Common myeloid progenitor, CD34-positive (primary cell): ENCODE results near the gene FCN1.
"Not testable (repeated sequence)": the region's sequence is repeated elsewhere in the genome, so short reads cannot be mapped to it uniquely, and the experiment has no call there.

Source experiments
- CTCF ChIA-PET: fragments of 350-600 bp; sonication (Branson Sonifier 250); formaldehyde crosslinking; loops from one replicate; lab custom pipeline; 2021; ENCODE audit warnings: antibody characterized with exemption; lab: Charles Lee
- POLR2A ChIA-PET: fragments of 350-600 bp; sonication (Branson Sonifier 250); formaldehyde crosslinking; loops from one replicate; lab custom pipeline; 2021; ENCODE audit warnings: antibody characterized with exemption; lab: Charles Lee
- DNase-seq, 3 donors: peaks; one replicate each; pipeline versions ENCODE4 v3.0.0 to v3.0.0-alpha.2; 2013
- H3K27ac ChIP-seq, 2 experiments: 1 replicate in 1 of 2; 2 replicates in 1 of 2; pipeline ENCODE4 v1.7.0; 2013; ENCODE audit warnings: inconsistent platforms in 2 of 2, low read length in 2 of 2, mild to moderate bottlenecking in 2 of 2, low read depth in 1 of 2, moderate library complexity in 1 of 2; ENCODE audit not compliant: severe bottlenecking in 2 of 2, insufficient read depth in 1 of 2, poor library complexity in 1 of 2
- H3K27me3 ChIP-seq, 5 experiments: replicated peaks in 2 of 5; 1 replicate in 3 of 5; 2 replicates in 2 of 5; pipeline versions ENCODE4 v1.6.1 to v1.7.0; 2013; ENCODE audit warnings: low read length in 4 of 5, mild to moderate bottlenecking in 2 of 5, moderate library complexity in 2 of 5, inconsistent platforms in 1 of 5; ENCODE audit not compliant: insufficient read depth in 5 of 5, control insufficient read depth in 4 of 5
- H3K36me3 ChIP-seq, 4 experiments: 1 replicate in 2 of 4; 2 replicates in 2 of 4; pipeline versions ENCODE4 v1.6.1 to v1.7.0; 2013; ENCODE audit warnings: low read length in 3 of 4, control low read depth in 1 of 4, mild to moderate bottlenecking in 1 of 4; ENCODE audit not compliant: control insufficient read depth in 4 of 4, insufficient read depth in 4 of 4
- H3K4me1 ChIP-seq, 4 experiments: 1 replicate in 3 of 4; 2 replicates in 1 of 4; pipeline versions ENCODE4 v1.6.1 to v1.7.1; 2013; ENCODE audit warnings: low read length in 3 of 4, mild to moderate bottlenecking in 3 of 4, control low read depth in 1 of 4, inconsistent platforms in 1 of 4, moderate library complexity in 1 of 4; ENCODE audit not compliant: control insufficient read depth in 4 of 4, insufficient read depth in 4 of 4; ENCODE audit errors: control extremely low read depth in 1 of 4
- H3K4me3 ChIP-seq, 7 experiments: 1 replicate in 4 of 7; 2 replicates in 3 of 7; pipeline versions ENCODE4 v1.5.1 to v1.7.0; 2013; ENCODE audit warnings: mild to moderate bottlenecking in 7 of 7, low read length in 6 of 7, moderate library complexity in 6 of 7, inconsistent platforms in 2 of 7, low read depth in 2 of 7, control low read depth in 1 of 7; ENCODE audit not compliant: insufficient read depth in 4 of 7, control insufficient read depth in 1 of 7; ENCODE audit errors: extremely low read depth in 1 of 7
- H3K9me3 ChIP-seq, 5 experiments: 1 replicate in 4 of 5; 2 replicates in 1 of 5; pipeline versions ENCODE4 v1.6.1 to v1.7.1; 2013; ENCODE audit warnings: low read length in 4 of 5, mild to moderate bottlenecking in 2 of 5, inconsistent platforms in 1 of 5, low read depth in 1 of 5, moderate library complexity in 1 of 5; ENCODE audit not compliant: control insufficient read depth in 4 of 5, insufficient read depth in 2 of 5; ENCODE audit errors: control extremely low read depth in 1 of 5
- WGBS: methylation state at CpG from one replicate; pipeline ENCODE4 v1.1.5; 2013; ENCODE audit not compliant: insufficient coverage; 5-methylcytosine and 5-hydroxymethylcytosine counted together

Gene FCN1

DNA sequence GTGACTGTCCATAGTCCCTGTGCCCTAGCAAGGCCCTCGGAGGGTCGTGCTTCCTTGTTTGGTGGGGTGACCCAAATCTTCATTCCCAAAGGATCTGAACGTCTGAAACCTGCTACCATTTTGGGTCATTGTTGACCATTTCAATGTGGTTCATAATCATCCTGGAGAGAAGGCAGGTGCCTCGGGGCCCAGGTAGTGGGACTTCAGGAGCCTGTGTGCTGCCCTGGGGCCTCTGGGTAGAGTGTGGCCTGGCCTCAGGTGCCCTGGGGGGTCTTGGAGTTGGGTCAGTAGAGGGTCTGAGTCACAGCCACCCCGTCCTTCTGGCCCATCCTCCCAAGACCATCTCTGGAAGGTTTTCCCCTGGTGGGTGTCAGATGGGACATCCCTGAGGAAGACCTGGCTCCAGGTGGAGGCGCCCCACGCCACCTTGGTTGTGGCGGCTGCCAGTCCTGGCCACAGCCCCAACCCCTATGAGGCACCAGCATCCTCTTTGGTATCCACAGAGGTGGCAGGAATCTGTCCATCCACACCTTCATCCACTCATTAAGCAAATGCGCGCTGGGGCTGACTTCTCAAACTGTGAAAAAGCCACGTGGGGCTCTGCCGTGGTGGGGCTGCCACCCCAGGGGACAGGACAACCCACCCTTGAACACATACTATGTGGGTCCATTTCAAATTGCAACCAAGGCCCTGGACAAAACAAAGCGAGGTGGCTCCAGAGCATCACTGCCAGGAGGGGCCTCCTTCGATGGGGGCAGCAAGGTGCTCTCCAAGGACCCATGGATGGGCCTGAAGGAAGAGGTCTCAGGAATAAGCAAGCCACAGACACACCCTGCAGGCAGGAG, 41.6 kb upstream of the FCN1 start:
- no peak overlapping the region for H3K27ac ChIP-seq
- H3K9me3 ChIP-seq = no peaks in the 10 kb centered on the region
- peaks cover 0 to 6% (median 0%) of the 10 kb centered on the region in 5 experiments for H3K27me3 ChIP-seq
- POLR2A ChIA-PET = no interaction called here
- no peak overlapping the region for H3K4me3 ChIP-seq
- CTCF ChIA-PET = no interaction called here
- no peaks in the 10 kb centered on the region for H3K4me1 ChIP-seq
- WGBS = 100% methylated on average over 12 of the region's 14 CpGs
- no peak for DNase-seq
- H3K36me3 ChIP-seq = no peaks in the 10 kb centered on the region

DNA sequence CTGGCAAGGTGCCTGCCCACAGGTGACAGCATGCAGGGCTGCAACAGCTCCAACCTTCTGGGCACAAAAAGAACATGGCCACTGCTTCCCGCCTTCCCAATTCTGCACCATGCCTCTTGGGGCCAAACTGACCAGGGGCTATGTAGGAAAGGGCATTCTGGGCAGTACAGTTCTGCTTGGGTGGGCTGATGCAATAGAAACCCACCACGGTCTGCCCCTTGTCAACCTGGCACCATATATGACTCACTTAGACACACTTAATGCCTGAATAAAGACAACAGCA, 40.2 kb upstream of the FCN1 start:
- Histone ChIP-seq H3K36me3 (no peaks in the 10 kb centered on the region), H3K9me3 (no peaks in the 10 kb centered on the region), H3K4me3 (no peak overlapping the region), H3K4me1 (no peaks in the 10 kb centered on the region), H3K27me3 (peaks cover 0 to 6% (median 0%) of the 10 kb centered on the region in 5 experiments), H3K27ac (no peak overlapping the region)
- POLR2A ChIA-PET = no interaction called here
- 100% methylated on average over 2 of the region's 2 CpGs for WGBS
- CTCF ChIA-PET = no interaction called here
- DNase-seq = no peak

DNA sequence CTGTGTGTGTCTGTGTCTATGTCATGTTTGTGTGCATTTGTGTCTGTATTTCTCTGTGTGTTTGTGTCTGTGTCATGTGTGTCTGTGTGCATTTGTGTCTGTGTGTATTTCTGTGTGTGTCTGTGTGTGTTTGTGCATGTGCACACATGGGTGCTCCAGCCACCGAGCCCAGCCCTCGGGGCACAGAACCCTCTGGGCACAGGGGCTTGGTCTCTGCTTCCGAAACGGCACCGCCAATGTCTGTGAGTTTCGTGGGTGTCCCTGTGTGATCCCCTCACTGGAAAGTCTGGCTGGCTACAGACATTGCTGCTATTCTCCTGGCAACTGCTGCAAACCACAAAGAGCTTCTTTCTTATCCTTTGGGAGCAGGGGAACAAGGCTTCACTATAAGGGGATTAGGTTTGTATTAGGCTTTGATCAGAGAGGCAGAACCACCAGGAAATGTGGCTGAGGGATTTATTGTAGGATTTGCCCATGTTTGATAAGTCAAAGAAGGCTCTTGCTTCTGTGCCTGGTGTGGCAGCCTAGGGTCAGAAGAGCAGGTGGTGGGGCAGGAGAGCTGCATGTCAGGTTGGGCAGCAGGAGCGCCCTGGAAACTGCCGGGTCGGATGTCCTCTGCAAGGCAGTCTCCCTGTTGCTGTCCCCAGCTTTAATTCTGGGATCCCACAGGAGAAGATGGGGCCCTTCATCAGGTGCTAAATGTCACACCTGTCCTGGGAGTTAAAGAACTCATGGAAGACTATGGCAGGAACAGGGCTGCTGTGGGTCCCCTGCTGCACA, 39.6 kb upstream of the FCN1 start:
- Histone ChIP-seq H3K4me3 (no peak overlapping the region), H3K4me1 (no peaks in the 10 kb centered on the region), H3K36me3 (no peaks in the 10 kb centered on the region), H3K27ac (no peak overlapping the region), H3K9me3 (no peaks in the 10 kb centered on the region), H3K27me3 (peaks cover 0 to 6% (median 0%) of the 10 kb centered on the region in 5 experiments)
- 94% methylated on average over 6 of the region's 9 CpGs for WGBS
- CTCF ChIA-PET = no interaction called here
- DNase-seq = no peak
- POLR2A ChIA-PET = no interaction called here

DNA sequence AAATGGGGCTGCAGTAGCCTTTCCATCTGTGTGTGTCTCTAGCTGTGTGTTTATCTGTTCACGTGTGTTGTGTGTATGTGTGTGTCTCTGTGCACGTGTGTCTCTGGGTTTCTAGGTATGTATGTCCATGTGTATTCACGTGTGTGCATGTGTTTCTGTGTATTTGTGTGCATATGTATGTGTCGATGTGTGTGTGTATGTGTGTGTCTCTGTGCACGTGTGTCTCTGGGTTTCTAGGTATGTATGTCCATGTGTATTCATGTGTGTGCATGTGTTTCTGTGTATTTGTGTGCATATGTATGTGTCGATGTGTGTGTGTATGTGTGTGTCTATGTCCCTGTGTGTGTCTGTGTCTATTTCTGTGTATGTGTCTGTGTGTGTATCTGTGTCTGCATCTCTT, 38.7 kb upstream of the FCN1 start:
- H3K27ac ChIP-seq, H3K4me1 ChIP-seq, H3K9me3 ChIP-seq, POLR2A ChIA-PET, DNase-seq, H3K27me3 ChIP-seq, H3K36me3 ChIP-seq, H3K4me3 ChIP-seq: not testable (repeated sequence)
- CTCF ChIA-PET = interaction anchor here (1.2 kb wide), 1 partner anchor 21 kb away, joined by 3 read pairs; no protein-coding TSS in a partner anchor
- 100% methylated on average over 1 of the region's 6 CpGs for WGBS

DNA sequence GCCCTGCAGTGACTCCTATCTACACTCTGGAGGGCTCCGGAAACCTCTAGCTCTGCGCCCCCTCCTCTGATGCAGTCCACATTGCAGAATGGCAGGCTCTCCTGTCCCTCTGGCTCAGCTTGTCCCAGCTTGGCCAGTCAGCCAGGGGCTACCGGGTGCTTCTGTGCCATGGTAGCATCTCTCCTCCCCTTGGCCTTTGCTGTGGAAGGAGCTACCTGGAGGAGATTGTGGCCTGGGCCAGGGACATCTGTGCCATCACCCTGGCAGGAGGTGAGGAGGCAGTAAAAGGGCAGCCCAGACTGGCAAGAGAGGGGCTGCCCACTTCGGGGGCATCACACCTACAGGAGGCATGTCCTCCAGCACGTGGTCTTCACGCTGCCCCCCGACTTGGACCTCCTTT, 38.1 kb upstream of the FCN1 start:
- Histone ChIP-seq H3K36me3 (no peaks in the 10 kb centered on the region), H3K4me1 (no peaks in the 10 kb centered on the region), H3K9me3 (peaks cover 0 to 2% (median 0%) of the 10 kb centered on the region in 5 experiments), H3K27ac (no peak overlapping the region), H3K27me3 (peaks cover 0 to 5% (median 0%) of the 10 kb centered on the region in 5 experiments), H3K4me3 (no peak overlapping the region)
- CTCF ChIA-PET = interaction anchor here (1.2 kb wide), 1 partner anchor 20 kb away, joined by 3 read pairs; no protein-coding TSS in a partner anchor
- no peak for DNase-seq
- 80% methylated on average over 5 of the region's 7 CpGs for WGBS
- POLR2A ChIA-PET = no interaction called here

DNA sequence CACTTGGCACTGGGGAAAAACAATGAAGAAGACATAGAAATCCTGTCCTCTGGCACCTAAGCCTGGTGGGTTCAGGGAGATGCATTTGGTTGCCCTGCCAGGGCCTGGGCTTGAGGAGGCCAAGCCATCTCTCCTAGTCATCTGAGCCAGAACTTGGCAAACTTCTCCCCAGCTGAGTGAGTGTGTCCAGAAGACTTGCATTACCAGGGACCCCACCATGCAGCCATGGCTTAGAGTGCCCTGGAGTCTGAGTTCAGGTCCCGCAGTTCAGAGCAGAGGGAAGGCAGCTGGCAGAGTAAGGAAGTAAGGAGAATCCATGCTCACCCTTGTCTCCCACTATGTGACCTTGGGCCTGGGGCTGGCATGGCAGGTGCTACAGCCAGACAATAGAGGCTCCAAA, 37.4 kb upstream of the FCN1 start:
- 100% methylated on average over 1 of the region's 1 CpG for WGBS
- DNase-seq = no peak
- POLR2A ChIA-PET = no interaction called here

DNA sequence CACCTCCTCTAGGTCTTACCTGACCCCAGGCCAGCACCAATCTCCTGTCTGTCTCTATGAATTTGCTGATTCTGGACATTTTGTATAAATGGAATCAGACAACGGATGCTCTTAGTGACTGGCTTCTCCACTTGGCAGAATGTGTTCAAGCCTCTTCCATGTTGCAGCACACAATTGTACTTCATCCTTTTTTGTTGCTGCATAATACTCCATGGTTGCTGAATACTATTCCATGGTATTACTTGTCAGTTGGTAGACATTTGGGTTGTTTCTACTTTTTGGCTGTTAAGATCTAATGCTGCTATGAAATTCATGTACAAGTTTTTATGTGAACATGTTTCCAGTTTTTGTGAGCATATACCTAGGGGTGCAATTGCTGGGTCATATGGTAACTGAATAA, 34.3 kb upstream of the FCN1 start:
- ChIA-PET CTCF (no interaction called here), POLR2A (no interaction called here)
- peaks cover 0 to 4% (median 0%) of the 10 kb centered on the region in 5 experiments for H3K27me3 ChIP-seq
- DNase-seq = no peak
- no peaks in the 10 kb centered on the region for H3K4me1 ChIP-seq
- no peak overlapping the region for H3K4me3 ChIP-seq
- H3K36me3 ChIP-seq = no peaks in the 10 kb centered on the region
- no CpG with 5 or more reads among the region's 1 CpG for WGBS
- no peak overlapping the region for H3K27ac ChIP-seq
- H3K9me3 ChIP-seq = peaks cover 0 to 2% (median 0%) of the 10 kb centered on the region in 5 experiments

More for the DNA sequence above, 37.4 kb upstream of the FCN1 start:
- H3K4me3 ChIP-seq = no peak overlapping the region
- CTCF ChIA-PET = no interaction called here
- peaks cover 0 to 4% (median 0%) of the 10 kb centered on the region in 5 experiments for H3K27me3 ChIP-seq
- peaks cover 0 to 2% (median 0%) of the 10 kb centered on the region in 5 experiments for H3K9me3 ChIP-seq
- no peaks in the 10 kb centered on the region for H3K36me3 ChIP-seq
- H3K4me1 ChIP-seq = no peaks in the 10 kb centered on the region
- H3K27ac ChIP-seq = no peak overlapping the region
